Glutamatergic neuron (in vitro differentiated cells): Measurements from ENCODE around the gene SH3TC1. TPM values are rescaled to one million over a fixed set of nuclear protein-coding genes. Genes with fewer than 3 reads are reported as not detected.

Experiments
- DNase-seq: peaks from one replicate; pipeline ENCODE4 v3.0.0; 2022
- H3K27ac Mint-ChIP-seq: one replicate; pipeline ENCODE4 v1.8.0; 2020; ENCODE audit warnings: mild to moderate bottlenecking, mixed read lengths, inconsistent platforms; ENCODE audit not compliant: unreplicated experiment
- H3K27me3 Mint-ChIP-seq: one replicate; pipeline ENCODE4 v1.8.0; 2020; ENCODE audit warnings: mild to moderate bottlenecking, moderate library complexity, mixed read lengths, inconsistent platforms; ENCODE audit not compliant: unreplicated experiment
- H3K36me3 Mint-ChIP-seq: one replicate; pipeline ENCODE4 v1.8.0; 2020; ENCODE audit warnings: mild to moderate bottlenecking, mixed read lengths, inconsistent platforms; ENCODE audit not compliant: unreplicated experiment
- H3K4me1 Mint-ChIP-seq: one replicate; pipeline ENCODE4 v1.8.0; 2020; ENCODE audit warnings: mild to moderate bottlenecking, low read depth, mixed read lengths, inconsistent platforms; ENCODE audit not compliant: unreplicated experiment
- H3K4me3 Mint-ChIP-seq: one replicate; pipeline ENCODE4 v1.8.0; 2020; ENCODE audit warnings: mild to moderate bottlenecking, mixed read lengths, inconsistent platforms; ENCODE audit not compliant: unreplicated experiment
- H3K9me3 Mint-ChIP-seq: one replicate; pipeline ENCODE4 v1.8.0; 2020; ENCODE audit warnings: mild to moderate bottlenecking, moderate library complexity, mixed read lengths, inconsistent platforms; ENCODE audit not compliant: unreplicated experiment
- CTCF ChIP-seq: fragments of 200-600 bp; sonication (generic); IDR thresholded peaks from one replicate; pipeline ENCODE4 v1.5.0; 2021; ENCODE audit not compliant: partially characterized antibody, unreplicated experiment
- total RNA-seq: library from RNA; stranded (reverse); fragmentation: NEBNext Ultra II Directional; extraction: Animal tissue kit (Norgen Biotek cat#: 25700); gene quantifications from one replicate; pipeline ENCODE4 v1.2.1, GENCODE V29; 2021; ENCODE audit not compliant: unreplicated experiment

Gene SH3TC1
- total RNA-seq, 1 donor from 2014 or later = not detected

- peaks cover 5% of the 10 kb centered on the region for H3K9me3 Mint-ChIP-seq
- H3K4me1 Mint-ChIP-seq = peaks cover 4% of the 10 kb centered on the region
- peaks cover 9% of the 10 kb centered on the region for H3K36me3 Mint-ChIP-seq
- H3K4me3 Mint-ChIP-seq = no peak overlapping the region
- no peak for DNase-seq
- TF ChIP-seq CTCF = no peak
- H3K27me3 Mint-ChIP-seq = peaks cover 7% of the 10 kb centered on the region
- no peak overlapping the region for H3K27ac Mint-ChIP-seq
Measured at GRCh38 chr4:8217246-8217511, 18.1 kb downstream of the SH3TC1 start.

DNA sequence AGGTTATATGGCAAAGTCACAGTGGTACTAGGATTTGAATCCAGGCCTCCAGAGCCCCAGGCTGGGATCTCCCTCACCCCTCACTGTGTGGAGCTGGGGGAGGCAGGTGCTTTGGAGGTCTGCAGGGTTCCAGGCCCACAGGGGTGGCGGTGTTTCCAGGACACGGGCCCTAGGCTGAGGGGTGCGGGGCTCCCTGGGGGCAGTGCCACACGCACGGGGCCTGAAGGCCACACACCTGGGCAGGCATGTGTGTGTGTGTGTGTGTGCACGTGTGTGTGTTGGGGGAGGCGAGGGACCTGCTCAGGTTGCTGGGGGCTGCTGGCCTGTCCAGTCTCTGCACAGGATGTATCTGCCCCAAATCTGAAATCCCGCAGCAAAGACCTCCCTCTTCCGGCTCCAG is 18.8 kb downstream of the SH3TC1 start:
- Mint-ChIP-seq H3K27me3 (peaks cover 5% of the 10 kb centered on the region), H3K9me3 (peaks cover 5% of the 10 kb centered on the region), H3K4me1 (peaks cover 4% of the 10 kb centered on the region), H3K27ac (no peak overlapping the region), H3K36me3 (peaks cover 9% of the 10 kb centered on the region), H3K4me3 (no peak overlapping the region)
- DNase-seq = no peak
- no peak for TF ChIP-seq CTCF

- Mint-ChIP-seq H3K36me3 (peaks cover 9% of the 10 kb centered on the region), H3K27me3 (peaks cover 5% of the 10 kb centered on the region), H3K4me1 (peaks cover 3% of the 10 kb centered on the region), H3K4me3 (no peak overlapping the region), H3K9me3 (peaks cover 5% of the 10 kb centered on the region), H3K27ac (no peak overlapping the region)
- no peak for TF ChIP-seq CTCF
- DNase-seq = no peak
Measured at GRCh38 chr4:8218371-8219031, 19.4 kb downstream of the SH3TC1 start.

GRCh38 chr4:8219236-8219635 is 20.1 kb downstream of the SH3TC1 start:
- peaks cover 5% of the 10 kb centered on the region for H3K27me3 Mint-ChIP-seq
- H3K9me3 Mint-ChIP-seq = peaks cover 5% of the 10 kb centered on the region
- DNase-seq = no peak
- H3K4me3 Mint-ChIP-seq = no peak overlapping the region
- peaks cover 2% of the 10 kb centered on the region for H3K4me1 Mint-ChIP-seq
- H3K36me3 Mint-ChIP-seq = peaks cover 9% of the 10 kb centered on the region
- TF ChIP-seq CTCF = no peak
- no peak overlapping the region for H3K27ac Mint-ChIP-seq

- Mint-ChIP-seq H3K27me3 (peaks cover 7% of the 10 kb centered on the region), H3K36me3 (peaks cover 9% of the 10 kb centered on the region), H3K9me3 (peaks cover 5% of the 10 kb centered on the region), H3K4me3 (no peak overlapping the region), H3K27ac (no peak overlapping the region), H3K4me1 (peaks cover 2% of the 10 kb centered on the region)
- DNase-seq = no peak
- no peak for TF ChIP-seq CTCF
Measured at GRCh38 chr4:8220661-8221450, 21.8 kb downstream of the SH3TC1 start.
